HG03045 (cell line): ENCODE results near the gene COL16A1.

Experiments
- ATAC-seq: cut with Tn5 transposase; IDR thresholded peaks from one replicate; pipeline ENCODE4 v1.9.1; 2021; ENCODE audit warnings: mild to moderate bottlenecking, moderate library complexity; ENCODE audit not compliant: unreplicated experiment

Gene COL16A1

GRCh38 chr1:31627930-31628559 lies 75.8 kb downstream of the COL16A1 start:
- ATAC-seq = no peak

- no peak for ATAC-seq
Observed at GRCh38 chr1:31627301-31627929, 76.4 kb downstream of the COL16A1 start.

- ATAC-seq = no peak
Observed at GRCh38 chr1:31626223-31627207, 77.3 kb downstream of the COL16A1 start.

- no peak for ATAC-seq
Observed at GRCh38 chr1:31625561-31626222, 78.1 kb downstream of the COL16A1 start.

- ATAC-seq = no peak
Observed at GRCh38 chr1:31624731-31625514, 78.9 kb downstream of the COL16A1 start.

GRCh38 chr1:31624309-31624708 lies 79.5 kb downstream of the COL16A1 start:
- no peak for ATAC-seq

GRCh38 chr1:31623365-31623764 lies 80.5 kb downstream of the COL16A1 start:
- no peak for ATAC-seq

GRCh38 chr1:31621847-31622730 lies 81.7 kb downstream of the COL16A1 start:
- no peak for ATAC-seq

- no peak for ATAC-seq
Observed at GRCh38 chr1:31621498-31621820, 82.4 kb downstream of the COL16A1 start.

GRCh38 chr1:31620631-31621497 lies 83.0 kb downstream of the COL16A1 start:
- no peak for ATAC-seq

- no peak for ATAC-seq
Observed at GRCh38 chr1:31618916-31619846, 84.6 kb downstream of the COL16A1 start.

GRCh38 chr1:31617916-31618746 lies 85.7 kb downstream of the COL16A1 start:
- ATAC-seq = no peak

GRCh38 chr1:31617218-31617915 lies 86.5 kb downstream of the COL16A1 start, which contains the start of gene HCRTR1:
TSS of gene HCRTR1 (plus strand) at chr1:31617689. CDS start at chr1:31619193, 1,504 bp downstream.
- no peak for ATAC-seq

GRCh38 chr1:31615939-31616338 lies 87.9 kb downstream of the COL16A1 start:
- no peak for ATAC-seq

- ATAC-seq = no peak
Observed at GRCh38 chr1:31615414-31615813, 88.4 kb downstream of the COL16A1 start.
